IPS-18a (cell line): ENCODE measurements around the gene R3HDM1.

Experiments
- H3K27ac ChIP-seq: one replicate; pipeline ENCODE4 v1.5.1; 2013; ENCODE audit warnings: low read length
- H3K27me3 ChIP-seq: one replicate; pipeline ENCODE4 v1.6.1; 2013; ENCODE audit warnings: mild to moderate bottlenecking, low read length; ENCODE audit not compliant: control insufficient read depth, insufficient read depth
- H3K36me3 ChIP-seq: one replicate; pipeline ENCODE4 v1.6.1; 2013; ENCODE audit warnings: low read depth, low read length; ENCODE audit not compliant: control insufficient read depth
- H3K4me1 ChIP-seq: one replicate; pipeline ENCODE4 v1.6.1; 2013; ENCODE audit warnings: low read depth, low read length; ENCODE audit not compliant: control insufficient read depth
- H3K4me3 ChIP-seq: one replicate; pipeline ENCODE4 v1.5.1; 2013; ENCODE audit warnings: low read length
- H3K9ac ChIP-seq: one replicate; pipeline ENCODE4 v1.6.1; 2013; ENCODE audit warnings: mild to moderate bottlenecking, low read length, moderate library complexity
- H3K9me3 ChIP-seq: one replicate; pipeline ENCODE4 v1.6.1; 2013; ENCODE audit warnings: low read depth, low read length; ENCODE audit not compliant: control insufficient read depth

The R3HDM1 gene

GRCh38 chr2:135573620-135574019, 42.3 kb downstream of the R3HDM1 start:
- Histone ChIP-seq H3K9ac (no peak overlapping the region), H3K27me3 (no peaks in the 10 kb centered on the region), H3K36me3 (no peaks in the 10 kb centered on the region), H3K4me3 (no peak overlapping the region), H3K9me3 (no peaks in the 10 kb centered on the region), H3K27ac (no peak overlapping the region), H3K4me1 (no peaks in the 10 kb centered on the region)

- peaks cover 11% of the 10 kb centered on the region for H3K4me1 ChIP-seq
- no peaks in the 10 kb centered on the region for H3K9me3 ChIP-seq
- no peak overlapping the region for H3K27ac ChIP-seq
- H3K9ac ChIP-seq: no peak overlapping the region
- H3K27me3 ChIP-seq: no peaks in the 10 kb centered on the region
- H3K36me3 ChIP-seq: no peaks in the 10 kb centered on the region
- no peak overlapping the region for H3K4me3 ChIP-seq
Observed at GRCh38 chr2:135581282-135581681, 50.0 kb downstream of the R3HDM1 start.

GRCh38 chr2:135582383-135582782, 51.1 kb downstream of the R3HDM1 start:
- Histone ChIP-seq H3K4me3 (no peak overlapping the region), H3K27ac (no peak overlapping the region), H3K36me3 (no peaks in the 10 kb centered on the region), H3K9ac (no peak overlapping the region), H3K9me3 (no peaks in the 10 kb centered on the region), H3K27me3 (no peaks in the 10 kb centered on the region), H3K4me1 (peaks cover 20% of the 10 kb centered on the region)

- H3K27ac ChIP-seq: no peak overlapping the region
Observed at GRCh38 chr2:135585586-135585985, 54.3 kb downstream of the R3HDM1 start.

GRCh38 chr2:135586148-135586547, 54.9 kb downstream of the R3HDM1 start:
- Histone ChIP-seq H3K4me3 (no peak overlapping the region), H3K9me3 (no peaks in the 10 kb centered on the region), H3K27ac (no peak overlapping the region), H3K36me3 (no peaks in the 10 kb centered on the region), H3K4me1 (peaks cover 29% of the 10 kb centered on the region), H3K9ac (no peak overlapping the region), H3K27me3 (no peaks in the 10 kb centered on the region)

More at GRCh38 chr2:135585586-135585985, 54.3 kb downstream of the R3HDM1 start:
- no peaks in the 10 kb centered on the region for H3K36me3 ChIP-seq
- H3K9ac ChIP-seq: no peak overlapping the region
- no peak overlapping the region for H3K4me3 ChIP-seq
- peaks cover 29% of the 10 kb centered on the region for H3K4me1 ChIP-seq
- no peaks in the 10 kb centered on the region for H3K27me3 ChIP-seq
- H3K9me3 ChIP-seq: no peaks in the 10 kb centered on the region

GRCh38 chr2:135587958-135588357, 56.7 kb downstream of the R3HDM1 start:
- H3K4me1 ChIP-seq: peaks cover 29% of the 10 kb centered on the region
- no peak overlapping the region for H3K4me3 ChIP-seq
- peak overlapping the region; percentile 28 for H3K9ac ChIP-seq

DNA sequence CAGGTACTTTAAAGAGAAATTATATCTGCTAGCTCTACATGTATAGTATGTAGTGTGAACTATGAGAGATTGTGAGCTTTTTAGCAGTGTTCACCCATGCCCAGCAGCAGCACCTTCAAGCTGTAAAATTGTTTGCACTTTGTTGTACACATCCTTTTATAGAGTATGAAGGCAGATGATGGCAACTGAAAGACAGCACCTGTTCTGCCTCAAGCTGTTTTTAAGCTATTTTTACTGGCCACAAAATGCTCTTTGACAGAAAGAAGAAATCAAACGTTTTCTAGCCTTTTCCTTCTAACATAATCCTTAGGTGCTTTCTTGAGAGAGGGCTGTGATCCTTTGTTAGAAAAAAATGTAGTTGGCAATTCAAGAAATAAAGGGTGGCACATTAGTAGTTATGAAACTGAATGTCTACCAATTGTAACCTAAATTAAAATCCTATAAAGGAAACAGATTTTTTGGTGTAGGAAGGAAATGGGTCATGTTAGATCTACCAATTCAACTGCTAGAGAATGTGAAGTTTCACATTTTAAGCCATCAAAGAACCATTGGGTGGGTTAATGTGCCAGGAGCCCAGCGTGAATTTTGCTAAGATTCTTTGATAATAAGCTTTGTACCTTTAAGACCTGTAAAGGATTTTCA, 59.5 kb downstream of the R3HDM1 start:
- Histone ChIP-seq H3K4me1 (peaks cover 23% of the 10 kb centered on the region), H3K4me3 (no peak overlapping the region), H3K9me3 (peaks cover 11% of the 10 kb centered on the region), H3K27ac (no peak overlapping the region), H3K9ac (no peak overlapping the region), H3K27me3 (no peaks in the 10 kb centered on the region), H3K36me3 (no peaks in the 10 kb centered on the region)

More at GRCh38 chr2:135587958-135588357, 56.7 kb downstream of the R3HDM1 start:
- H3K36me3 ChIP-seq: no peaks in the 10 kb centered on the region
- H3K27me3 ChIP-seq: no peaks in the 10 kb centered on the region
- H3K27ac ChIP-seq: no peak overlapping the region
- H3K9me3 ChIP-seq: peaks cover 11% of the 10 kb centered on the region

- peaks cover 5% of the 10 kb centered on the region for H3K4me1 ChIP-seq
- no peaks in the 10 kb centered on the region for H3K9me3 ChIP-seq
- no peak overlapping the region for H3K9ac ChIP-seq
- H3K27ac ChIP-seq: no peak overlapping the region
- H3K36me3 ChIP-seq: peaks cover 32% of the 10 kb centered on the region
- no peaks in the 10 kb centered on the region for H3K27me3 ChIP-seq
- no peak overlapping the region for H3K4me3 ChIP-seq
Observed at GRCh38 chr2:135600915-135601314, 69.6 kb downstream of the R3HDM1 start.

DNA sequence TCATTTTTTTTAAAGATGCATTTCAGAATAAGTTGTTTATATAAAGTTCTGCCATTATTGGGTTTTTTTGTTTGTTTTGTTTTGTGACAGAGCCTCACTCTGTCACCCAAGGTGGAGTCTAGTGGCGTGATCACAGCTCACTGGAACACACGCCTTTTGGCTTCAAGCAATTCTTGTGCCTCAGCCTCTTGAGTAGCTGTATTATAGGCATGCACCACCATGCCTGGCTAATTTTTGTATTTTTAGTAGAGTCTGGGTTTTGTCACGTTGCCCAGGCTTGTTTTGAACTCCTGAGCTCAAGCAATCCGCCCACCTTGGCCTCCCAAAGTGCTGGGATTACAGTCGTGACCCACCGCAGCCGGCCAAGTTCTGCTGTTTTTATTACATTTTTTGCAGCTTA, 72.3 kb downstream of the R3HDM1 start:
- Histone ChIP-seq H3K4me1 (no peaks in the 10 kb centered on the region), H3K36me3 (peaks cover 34% of the 10 kb centered on the region), H3K27me3 (no peaks in the 10 kb centered on the region), H3K4me3 (no peak overlapping the region), H3K9ac (no peak overlapping the region), H3K27ac (no peak overlapping the region), H3K9me3 (no peaks in the 10 kb centered on the region)

- no peaks in the 10 kb centered on the region for H3K9me3 ChIP-seq
- H3K4me3 ChIP-seq: no peak overlapping the region
- peaks cover 33% of the 10 kb centered on the region for H3K36me3 ChIP-seq
- H3K27me3 ChIP-seq: no peaks in the 10 kb centered on the region
- H3K9ac ChIP-seq: no peak overlapping the region
- H3K4me1 ChIP-seq: no peaks in the 10 kb centered on the region
- no peak overlapping the region for H3K27ac ChIP-seq
Observed at GRCh38 chr2:135607561-135607960, 76.3 kb downstream of the R3HDM1 start.

DNA sequence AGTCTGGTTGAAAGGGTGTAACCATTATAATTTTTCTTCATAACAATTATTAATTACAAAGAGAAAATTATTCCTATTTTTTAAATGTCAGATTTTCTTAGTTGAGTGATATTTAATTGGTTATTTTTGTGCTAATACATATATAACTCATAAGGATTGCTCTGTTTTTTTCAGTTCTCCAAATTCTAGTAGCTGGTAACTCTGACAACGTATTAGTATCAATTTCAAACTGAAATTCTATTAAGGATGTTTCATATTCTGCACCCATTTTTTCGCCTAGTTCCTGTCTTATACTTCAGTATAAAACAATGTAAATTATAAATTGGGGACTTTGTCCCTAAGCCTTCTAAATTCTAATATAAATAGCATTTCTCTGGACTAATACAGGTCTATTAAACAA, 81.0 kb downstream of the R3HDM1 start:
- Histone ChIP-seq H3K27ac (no peak overlapping the region), H3K36me3 (peaks cover 8% of the 10 kb centered on the region), H3K27me3 (no peaks in the 10 kb centered on the region), H3K9me3 (no peaks in the 10 kb centered on the region), H3K9ac (no peak overlapping the region), H3K4me3 (no peak overlapping the region), H3K4me1 (no peaks in the 10 kb centered on the region)

DNA sequence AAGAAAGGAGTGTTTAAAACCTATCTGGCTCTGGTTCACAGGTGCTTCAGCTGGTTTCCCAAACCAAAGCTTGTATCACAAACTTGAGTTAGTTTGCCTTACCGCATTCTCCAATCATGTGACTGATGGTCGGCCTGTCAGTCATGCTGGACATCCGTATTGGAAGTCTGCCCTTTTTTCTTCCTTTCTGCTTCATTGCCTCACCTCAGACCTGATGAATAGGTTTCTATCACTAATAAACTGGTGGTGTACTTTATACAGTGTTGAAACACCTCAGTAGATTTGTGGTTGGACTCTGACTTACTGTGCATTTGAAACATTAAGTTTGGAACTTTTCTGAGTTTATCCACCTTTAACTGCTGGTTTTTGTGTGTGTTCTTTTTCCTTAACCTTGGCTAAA, 84.1 kb downstream of the R3HDM1 start:
- Histone ChIP-seq H3K9me3 (no peaks in the 10 kb centered on the region), H3K9ac (no peak overlapping the region), H3K4me1 (no peaks in the 10 kb centered on the region), H3K27ac (no peak overlapping the region), H3K27me3 (no peaks in the 10 kb centered on the region), H3K4me3 (no peak overlapping the region), H3K36me3 (peaks cover 5% of the 10 kb centered on the region)
